ENCODE results near the gene HS1BP3. TPM values are rescaled to one million over a fixed set of nuclear protein-coding genes. Genes with fewer than 3 reads are reported as not detected.

The HS1BP3 gene
- total RNA-seq, 4 donors from 2014 or later: 30.4 to 44.6 (median 36.8) TPM

GRCh38 chr2:20571644-20572215 lies 79.2 kb downstream of the HS1BP3 start:
- intact Hi-C loops (cut with DNase I; ENCODE audit: low total_unique reads): no loop called here
- no peak for DNase-seq (ENCODE audit: low spot score in 2 of 2)
- H3K4me3 ChIP-seq (ENCODE audit: low read depth, poor library complexity, severe bottlenecking): no peak overlapping the region
- TF ChIP-seq POLR2A (IDR thresholded peaks at IDR 0.05): no peak
- TF ChIP-seq CTCF (IDR thresholded peaks at IDR 0.05): no peak
- 89 to 95% methylated on average over 7 of the region's 7 CpGs for WGBS, 2 donors

GRCh38 chr2:20571231-20571630 lies 79.7 kb downstream of the HS1BP3 start:
- TF ChIP-seq CTCF (IDR thresholded peaks at IDR 0.05) (no peak), POLR2A (IDR thresholded peaks at IDR 0.05) (no peak)
- WGBS, 2 donors: 88 to 89% methylated on average over 10 of the region's 10 CpGs
- H3K4me3 ChIP-seq (ENCODE audit: low read depth, poor library complexity, severe bottlenecking): no peak overlapping the region
- intact Hi-C loops (cut with DNase I; ENCODE audit: low total_unique reads): no loop called here
- DNase-seq (ENCODE audit: low spot score in 2 of 2): no peak

DNA sequence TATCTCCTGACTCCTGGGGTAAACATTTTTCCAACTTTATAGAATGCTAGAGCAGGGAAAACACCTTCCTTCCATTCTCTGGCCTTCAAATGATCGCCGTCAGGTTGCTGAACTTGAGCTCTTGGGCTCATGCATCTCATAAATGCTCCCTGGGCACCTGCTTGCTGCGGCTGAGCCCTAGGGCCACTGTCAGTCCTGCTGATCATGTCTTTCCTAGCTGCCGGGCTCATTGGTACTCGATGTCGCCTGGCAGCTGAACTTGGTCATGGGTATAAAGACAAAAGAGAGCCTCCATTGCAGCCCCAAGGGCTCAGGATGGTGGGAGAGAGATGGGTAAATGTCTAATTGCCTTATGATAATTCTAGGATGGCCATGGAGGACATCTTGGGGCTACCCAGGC lies 80.6 kb downstream of the HS1BP3 start:
- intact Hi-C loops (cut with DNase I; ENCODE audit: low total_unique reads): no loop called here
- 92 to 94% methylated on average over 6 of the region's 6 CpGs for WGBS, 2 donors
- no peak for DNase-seq (ENCODE audit: low spot score in 2 of 2)
- TF ChIP-seq POLR2A (IDR thresholded peaks at IDR 0.05): no peak
- TF ChIP-seq CTCF (IDR thresholded peaks at IDR 0.05): no peak
- H3K4me3 ChIP-seq (ENCODE audit: low read depth, poor library complexity, severe bottlenecking): no peak overlapping the region

- intact Hi-C loops (cut with DNase I; ENCODE audit: low total_unique reads): no loop called here
- no peak for TF ChIP-seq POLR2A (IDR thresholded peaks at IDR 0.05)
- TF ChIP-seq CTCF (IDR thresholded peaks at IDR 0.05): no peak
- WGBS, 2 donors: 68 to 69% methylated on average over 7 of the region's 7 CpGs
- DNase-seq (ENCODE audit: low spot score in 2 of 2): no peak
- H3K4me3 ChIP-seq (ENCODE audit: low read depth, poor library complexity, severe bottlenecking): no peak overlapping the region
Measured at GRCh38 chr2:20569464-20570223, 81.3 kb downstream of the HS1BP3 start.

GRCh38 chr2:20568501-20569463 lies 82.1 kb downstream of the HS1BP3 start:
- no peak for DNase-seq (ENCODE audit: low spot score in 2 of 2)
- intact Hi-C loops (cut with DNase I; ENCODE audit: low total_unique reads): no loop called here
- no peak overlapping the region for H3K4me3 ChIP-seq (ENCODE audit: low read depth, poor library complexity, severe bottlenecking)
- 68 to 77% methylated on average over 13 of the region's 13 CpGs for WGBS, 2 donors
- TF ChIP-seq CTCF (IDR thresholded peaks at IDR 0.05) (no peak), POLR2A (IDR thresholded peaks at IDR 0.05) (no peak)

All from lower leg skin (tissue), 4 donors.